WTC11 (cell line): ENCODE measurements around the gene PRUNE2. TPM values are rescaled to one million over a fixed set of nuclear protein-coding genes. Genes with fewer than 3 reads are reported as not detected.

Experiments used
- ATAC-seq: fragments of 200-7000 bp; cut with Tn5 transposase; 2 replicates; pipeline ENCODE4 v1.10.0; 2021; ENCODE audit warnings: mild to moderate bottlenecking, moderate library complexity
- CTCF ChIA-PET: fragments of 300-600 bp; sonication (Branson Sonifier 250); formaldehyde crosslinking; loops from one replicate; lab custom pipeline; 2021; ENCODE audit warnings: antibody characterized with exemption; lab: Charles Lee
- POLR2A ChIA-PET: fragments of 350-600 bp; sonication (Branson Sonifier 250); formaldehyde crosslinking; loops from one replicate; lab custom pipeline; 2021; ENCODE audit warnings: antibody characterized with exemption; lab: Charles Lee
- DNase-seq: peaks from one replicate; pipeline ENCODE4 v3.0.0; 2021; ENCODE audit warnings: low spot score
- H3K27ac Mint-ChIP-seq: 2 replicates; pipeline ENCODE4 v1.8.0; 2021; ENCODE audit warnings: mixed read lengths
- H3K27me3 Mint-ChIP-seq: 2 replicates; pipeline ENCODE4 v1.8.0; 2021; ENCODE audit warnings: low read depth, mild to moderate bottlenecking, moderate library complexity, mixed read lengths
- H3K36me3 Mint-ChIP-seq: 2 replicates; pipeline ENCODE4 v1.8.0; 2021; ENCODE audit warnings: mixed read lengths
- H3K4me1 Mint-ChIP-seq: 2 replicates; pipeline ENCODE4 v1.8.0; 2022; ENCODE audit warnings: mixed read lengths
- H3K4me3 Mint-ChIP-seq: 2 replicates; pipeline ENCODE4 v1.8.0; 2021; ENCODE audit warnings: mild to moderate bottlenecking, moderate library complexity, mixed read lengths
- H3K9me3 Mint-ChIP-seq: 2 replicates; pipeline ENCODE4 v1.8.0; 2021; ENCODE audit warnings: mixed read lengths
- ATF1 ChIP-seq: sonication (generic); formaldehyde crosslinking; IDR thresholded peaks from 2 replicates; pipeline ENCODE4 v1.8.1; 2023; ENCODE audit warnings: mild to moderate bottlenecking, moderate library complexity, missing genetic modification reagents
- CREB1 ChIP-seq: sonication (generic); formaldehyde crosslinking; IDR thresholded peaks from 2 replicates; pipeline ENCODE4 v1.8.0; 2023; ENCODE audit warnings: mild to moderate bottlenecking, missing genetic modification reagents
- CTCF ChIP-seq: fragments of 200-600 bp; IDR thresholded peaks from 2 replicates; pipeline ENCODE4 v1.8.0; 2022; ENCODE audit warnings: antibody characterized with exemption
- ERG ChIP-seq: fragments of 250-450 bp; sonication (Bioruptor Pico); IDR thresholded peaks from 2 replicates; pipeline ENCODE4 v1.8.0; 2021; ENCODE audit warnings: mild to moderate bottlenecking
- ESRRA ChIP-seq: sonication (generic); formaldehyde crosslinking; IDR thresholded peaks from 2 replicates; pipeline ENCODE4 v1.8.1; 2022; ENCODE audit warnings: mild to moderate bottlenecking, missing genetic modification reagents, borderline replicate concordance
- FOXP4 ChIP-seq: sonication (generic); formaldehyde crosslinking; IDR thresholded peaks from 2 replicates; pipeline ENCODE4 v1.8.0; 2022; ENCODE audit warnings: mild to moderate bottlenecking, missing genetic modification reagents
- GABPB1 ChIP-seq: sonication (generic); formaldehyde crosslinking; IDR thresholded peaks from 2 replicates; pipeline ENCODE4 v1.8.1; 2023; ENCODE audit warnings: mild to moderate bottlenecking, missing genetic modification reagents
- GRHL2 ChIP-seq: fragments of 250-450 bp; sonication (Bioruptor Pico); IDR thresholded peaks from 2 replicates; pipeline ENCODE4 v1.8.0; 2022; ENCODE audit warnings: mild to moderate bottlenecking, moderate library complexity; ENCODE audit not compliant: insufficient replicate concordance, severe bottlenecking
- GTF2I ChIP-seq: fragments of 250-450 bp; sonication (Bioruptor Pico); conservative IDR thresholded peaks from 2 replicates; pipeline ENCODE4 v1.4.0; 2021; ENCODE audit warnings: mild to moderate bottlenecking
- MAX ChIP-seq: sonication (generic); formaldehyde crosslinking; IDR thresholded peaks from 2 replicates; pipeline ENCODE4 v1.8.0; 2022; ENCODE audit warnings: mild to moderate bottlenecking, missing genetic modification reagents
- MXD4 ChIP-seq: fragments of 250-450 bp; sonication (Bioruptor Pico); IDR thresholded peaks from 2 replicates; pipeline ENCODE4 v1.8.0; 2021; ENCODE audit warnings: mild to moderate bottlenecking, moderate library complexity, borderline replicate concordance
- MYBL2 ChIP-seq: sonication (generic); formaldehyde crosslinking; IDR thresholded peaks from 2 replicates; pipeline ENCODE4 v1.8.1; 2023; ENCODE audit warnings: mild to moderate bottlenecking, moderate library complexity, missing genetic modification reagents
- NFYB ChIP-seq: sonication (generic); formaldehyde crosslinking; conservative IDR thresholded peaks from 2 replicates; pipeline ENCODE4 v1.8.0; 2022; ENCODE audit warnings: low read depth, missing genetic modification reagents
- SMAD4 ChIP-seq: sonication (generic); formaldehyde crosslinking; IDR thresholded peaks from 2 replicates; pipeline ENCODE4 v1.8.0; 2022; ENCODE audit warnings: mild to moderate bottlenecking, missing genetic modification reagents
- SOX15 ChIP-seq: fragments of 250-450 bp; sonication (Bioruptor Pico); IDR thresholded peaks from 2 replicates; pipeline ENCODE4 v1.9.0; 2021; ENCODE audit warnings: mild to moderate bottlenecking
- TEAD1 ChIP-seq: sonication (generic); formaldehyde crosslinking; IDR thresholded peaks from 2 replicates; pipeline ENCODE4 v1.8.0; 2022; ENCODE audit warnings: mild to moderate bottlenecking, missing genetic modification reagents
- ZBTB43 ChIP-seq: sonication (generic); formaldehyde crosslinking; IDR thresholded peaks from 2 replicates; pipeline ENCODE4 v1.8.1; 2023; ENCODE audit warnings: mild to moderate bottlenecking, missing genetic modification reagents
- ZMAT4 ChIP-seq: fragments of 250-450 bp; sonication (Bioruptor Pico); IDR thresholded peaks from 2 replicates; pipeline ENCODE4 v1.9.0; 2021; ENCODE audit warnings: mild to moderate bottlenecking
- ZNF281 ChIP-seq: sonication (generic); formaldehyde crosslinking; IDR thresholded peaks from 2 replicates; pipeline ENCODE4 v1.8.0; 2023; ENCODE audit warnings: mild to moderate bottlenecking, missing genetic modification reagents
- ZNF532 ChIP-seq: fragments of 250-450 bp; sonication (Bioruptor Pico); IDR thresholded peaks from 2 replicates; pipeline ENCODE4 v1.9.0; 2021; ENCODE audit warnings: mild to moderate bottlenecking, borderline replicate concordance
- ZNF671 ChIP-seq: fragments of 250-450 bp; sonication (Bioruptor Pico); IDR thresholded peaks from 2 replicates; pipeline ENCODE4 v1.8.0; 2021; ENCODE audit warnings: mild to moderate bottlenecking
- total RNA-seq: library from RNA; stranded (reverse); gene quantifications from 3 replicates; pipeline ENCODE4 v1.2.3, GENCODE V29; 2021

Gene PRUNE2
- total RNA-seq, 1 experiment from 2014 or later, result 13.1 TPM

GRCh38 chr9:76785501-76785900 lies 120.4 kb downstream of the PRUNE2 start:
- Mint-ChIP-seq H3K4me1 (no peaks in the 10 kb centered on the region), H3K4me3 (no peak overlapping the region), H3K27ac (no peak overlapping the region), H3K36me3 (no peaks in the 10 kb centered on the region), H3K9me3 (peaks cover 3% of the 10 kb centered on the region; the same call in 1 of the 2 replicates), H3K27me3 (no peaks in the 10 kb centered on the region)
- DNase-seq (no peak), ATAC-seq (no peak)
- CTCF ChIA-PET, result interaction anchor here (1.1 kb wide), 1 partner anchor 25 kb away, joined by 3 read pairs; no protein-coding TSS in a partner anchor
- no peak for TF ChIP-seq ATF1 (CRISPR knock-in tag)
- no peak for TF ChIP-seq GTF2I (CRISPR knock-in tag)
- TF ChIP-seq ESRRA, result no peak
- TF ChIP-seq ZBTB43, result no peak
- TF ChIP-seq ERG, result no peak
- TF ChIP-seq ZNF671 (CRISPR knock-in tag), result no peak
- TF ChIP-seq SOX15 (CRISPR knock-in tag), result no peak
- POLR2A ChIA-PET, result no interaction called here

GRCh38 chr9:76784881-76785280 lies 121.0 kb downstream of the PRUNE2 start:
- no peaks in the 10 kb centered on the region for H3K27me3 Mint-ChIP-seq
- TF ChIP-seq CTCF (no peak), FOXP4 (no peak), MYBL2 (CRISPR knock-in tag) (no peak), ZMAT4 (CRISPR knock-in tag) (no peak), MAX (CRISPR knock-in tag) (no peak), NFYB (no peak), TEAD1 (no peak), SMAD4 (CRISPR knock-in tag) (no peak), ZNF281 (no peak), MXD4 (no peak), GABPB1 (no peak), GRHL2 (CRISPR knock-in tag) (no peak), CREB1 (no peak), ZNF532 (CRISPR knock-in tag) (no peak)
- DNase-seq, result no peak
- CTCF ChIA-PET, result no interaction called here
- no peak overlapping the region for H3K4me3 Mint-ChIP-seq
- H3K4me1 Mint-ChIP-seq, result no peaks in the 10 kb centered on the region
- POLR2A ChIA-PET, result no interaction called here
- no peak overlapping the region for H3K27ac Mint-ChIP-seq
- peaks cover 3% of the 10 kb centered on the region; the same call in 1 of the 2 replicates for H3K9me3 Mint-ChIP-seq
- no peak for ATAC-seq
- no peaks in the 10 kb centered on the region for H3K36me3 Mint-ChIP-seq
